ENCODE results near the gene CAGE1.

DNA sequence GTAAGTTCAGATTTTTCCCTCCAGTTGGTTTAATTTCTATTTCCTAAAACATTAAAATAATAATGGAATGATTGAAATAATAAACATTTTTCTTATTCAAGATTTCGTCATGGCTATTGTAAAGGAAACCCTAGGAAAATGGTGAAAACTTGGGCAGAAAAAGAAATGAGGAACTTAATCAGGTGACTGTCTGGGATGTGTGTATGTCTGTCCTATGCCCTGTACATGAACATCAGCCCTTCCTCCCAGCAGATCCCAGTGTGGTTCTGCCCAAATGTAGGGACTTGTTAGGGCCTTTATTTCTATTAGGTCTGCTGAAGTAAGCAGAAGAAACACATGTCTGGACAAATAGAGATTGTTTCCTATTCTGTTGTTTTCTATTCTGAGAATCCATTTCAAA lies 13.2 kb upstream of the CAGE1 start:
- TF ChIP-seq CTCF (IDR thresholded peaks at IDR 0.05), result no peak
- no peak for TF ChIP-seq POLR2A (IDR thresholded peaks at IDR 0.05)

All from suprapubic skin (tissue), 3 donors.